NB4 (cell line): ENCODE measurements around the gene HDGFL2.

Experiments
- CTCF ChIP-seq: IDR thresholded peaks from one replicate; pipeline ENCODE4 v1.5.1; 2012; ENCODE audit warnings: low read depth, low read length
- MAX ChIP-seq: IDR thresholded peaks from 2 replicates; pipeline ENCODE4 v1.6.1; 2011; ENCODE audit warnings: low read depth, low read length

DNA sequence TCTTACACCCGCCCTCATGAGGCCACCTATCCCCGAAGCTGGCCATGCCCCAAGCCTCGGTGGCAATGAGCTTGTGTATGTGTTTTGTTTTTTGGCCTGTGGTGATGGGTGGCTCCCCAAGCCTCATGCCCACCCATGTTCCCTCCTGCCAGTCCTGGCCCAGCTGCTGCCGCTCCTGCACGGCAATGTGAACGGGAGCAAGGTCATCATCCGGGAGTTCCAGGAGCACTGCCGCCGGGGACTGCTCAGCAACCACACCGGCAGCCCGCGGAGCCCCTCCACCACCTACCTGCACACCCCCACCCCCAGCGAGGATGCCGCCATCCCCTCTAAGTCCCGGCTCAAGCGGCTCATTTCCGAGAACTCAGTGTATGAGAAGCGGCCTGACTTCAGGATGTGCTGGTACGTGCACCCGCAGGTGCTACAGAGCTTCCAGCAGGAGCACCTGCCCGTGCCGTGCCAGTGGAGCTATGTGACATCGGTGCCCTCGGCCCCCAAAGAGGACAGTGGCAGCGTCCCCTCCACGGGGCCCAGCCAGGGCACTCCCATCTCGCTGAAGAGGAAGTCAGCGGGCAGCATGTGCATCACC, 39.1 kb upstream of the HDGFL2 start:
- no peak for TF ChIP-seq MAX
- TF ChIP-seq CTCF, result no peak
